H4 (cell line): ENCODE data around the gene CEP72. TPM values are rescaled to one million over a fixed set of nuclear protein-coding genes. Genes with fewer than 3 reads are reported as not detected.
A peak's percentile ranks its signal among the peaks of the same experiment; 100 is the strongest.
"Not testable (repeated sequence)": the region's sequence is repeated elsewhere in the genome, so short reads cannot be mapped to it uniquely, and the experiment has no call there.

Experiments
- DNase-seq: peaks from one replicate; pipeline ENCODE4 v3.0.0-alpha.2; 2015; ENCODE audit warnings: low spot score
- total RNA-seq: library from RNA; depleted of rRNA; stranded (reverse); fragments of >200 nt; shearing (Covaris generic); gene quantifications from 2 replicates; pipeline ENCODE4 v1.2.3, GENCODE V29; 2014; rRNA removed

Gene CEP72
- 4.8 TPM in 2 replicates for total RNA-seq

- peak; percentile 77 for DNase-seq
Measured at GRCh38 chr5:611731-612486, at the start of gene CEP72. CEP72 (plus strand) TSS chr5:612340; CDS start chr5:612362, 22 bp downstream.

- no peak for DNase-seq
Measured at GRCh38 chr5:565782-566440, 46.2 kb upstream of the CEP72 start.

DNA sequence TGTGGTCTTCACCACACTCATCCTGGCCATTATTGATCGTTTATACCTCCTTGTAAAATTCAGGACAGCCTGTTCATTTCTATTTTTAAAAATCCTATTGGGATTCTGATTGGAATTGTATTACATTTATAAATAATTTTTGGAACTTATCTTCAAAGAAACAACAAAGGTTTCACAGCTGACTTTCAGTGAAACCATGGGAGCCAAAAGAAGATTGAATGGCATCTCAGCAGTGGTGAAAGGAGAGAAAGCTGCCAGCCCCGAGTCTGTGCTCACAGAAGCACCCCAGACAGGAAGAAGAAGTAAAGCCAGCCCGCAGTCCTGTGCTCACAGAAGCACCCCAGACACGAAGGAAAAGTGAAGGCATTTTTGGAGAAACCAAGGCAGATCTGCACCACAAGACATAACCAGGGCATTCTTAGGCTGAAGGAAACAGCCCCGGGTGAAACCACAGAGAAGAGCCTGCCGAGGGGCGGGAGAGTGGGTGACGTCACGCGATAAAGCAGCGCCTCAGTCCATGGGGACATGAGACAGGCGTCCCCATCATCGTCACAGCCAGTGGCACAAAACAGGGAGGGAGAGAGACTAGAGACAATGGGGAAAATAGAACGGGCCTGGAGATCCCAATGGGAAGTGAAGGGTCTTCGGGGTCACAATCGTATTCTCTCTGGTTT, 45.4 kb upstream of the CEP72 start:
- no peak for DNase-seq

DNA sequence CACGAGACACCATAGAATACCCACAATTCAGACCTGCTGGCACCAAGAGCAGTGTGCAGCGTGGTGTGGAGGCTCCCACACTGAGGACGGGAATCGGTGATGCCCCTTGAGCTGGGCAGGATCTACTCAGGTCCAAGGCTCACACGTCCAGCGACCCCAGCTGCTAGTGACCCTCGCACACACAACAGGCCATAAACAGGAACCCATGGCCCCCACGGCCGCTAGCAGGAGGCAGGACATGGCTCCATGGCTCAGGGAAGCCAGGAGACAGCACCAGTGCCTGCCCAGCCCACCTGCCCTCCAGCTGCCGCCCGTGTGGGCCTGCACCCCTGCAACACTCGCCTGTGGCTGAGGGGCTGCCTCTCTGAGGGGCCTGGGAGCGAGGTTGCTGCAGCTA, 44.5 kb upstream of the CEP72 start:
- no peak for DNase-seq

GRCh38 chr5:568061-568781, 43.9 kb upstream of the CEP72 start:
- no peak for DNase-seq

- no peak for DNase-seq
Measured at GRCh38 chr5:568809-569208, 43.3 kb upstream of the CEP72 start.

- DNase-seq = no peak
Measured at GRCh38 chr5:569358-569867, 42.7 kb upstream of the CEP72 start.

DNA sequence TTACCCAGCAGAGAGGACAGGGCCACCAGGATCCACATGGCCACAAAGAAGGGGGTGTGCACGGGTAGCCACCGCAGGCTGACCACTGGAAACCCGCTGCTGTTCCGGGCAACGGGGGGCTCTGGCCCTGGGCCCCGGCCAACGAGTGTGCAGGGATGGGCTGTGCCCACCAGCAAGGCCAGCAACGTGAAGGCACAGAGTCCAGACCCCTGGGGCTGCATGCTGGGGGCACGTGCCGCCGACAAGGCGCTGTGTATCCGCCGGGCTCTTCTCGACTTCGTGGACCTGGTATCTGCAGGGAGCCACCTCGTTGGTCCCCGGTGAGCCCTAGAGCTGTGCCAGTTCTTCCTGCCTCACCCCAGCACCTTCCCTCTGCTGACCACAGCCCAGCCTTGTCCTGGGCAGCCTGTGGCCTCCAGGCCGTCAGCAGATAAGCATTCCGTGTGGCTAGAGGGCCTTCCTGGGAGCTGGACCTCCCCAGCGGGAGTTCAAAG, 42.2 kb upstream of the CEP72 start:
- no peak for DNase-seq

DNA sequence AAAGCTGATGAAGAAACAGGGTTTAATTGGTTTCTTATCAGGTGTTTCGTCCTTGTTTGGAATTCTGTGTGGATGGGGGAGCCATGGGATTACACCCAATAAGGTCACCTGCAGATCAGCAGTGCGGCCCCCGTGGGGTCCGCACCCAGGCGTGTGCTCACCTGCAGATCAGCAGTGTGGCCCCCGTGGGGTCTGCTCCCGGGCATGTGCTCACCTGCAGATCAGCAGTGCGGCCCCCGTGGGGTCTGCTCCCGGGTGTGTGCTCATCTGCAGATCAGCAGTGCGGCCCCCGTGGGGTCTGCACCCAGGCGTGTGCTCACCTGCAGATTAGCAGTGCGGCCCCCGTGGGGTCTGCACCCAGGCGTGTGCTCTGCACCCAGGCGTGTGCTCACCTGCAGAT, 41.7 kb upstream of the CEP72 start:
- no peak for DNase-seq

- DNase-seq = no peak
Measured at GRCh38 chr5:570886-571285, 41.3 kb upstream of the CEP72 start.

- no peak for DNase-seq
Measured at GRCh38 chr5:571791-572190, 40.3 kb upstream of the CEP72 start.

GRCh38 chr5:572398-573019, 39.6 kb upstream of the CEP72 start:
- DNase-seq = no peak

DNA sequence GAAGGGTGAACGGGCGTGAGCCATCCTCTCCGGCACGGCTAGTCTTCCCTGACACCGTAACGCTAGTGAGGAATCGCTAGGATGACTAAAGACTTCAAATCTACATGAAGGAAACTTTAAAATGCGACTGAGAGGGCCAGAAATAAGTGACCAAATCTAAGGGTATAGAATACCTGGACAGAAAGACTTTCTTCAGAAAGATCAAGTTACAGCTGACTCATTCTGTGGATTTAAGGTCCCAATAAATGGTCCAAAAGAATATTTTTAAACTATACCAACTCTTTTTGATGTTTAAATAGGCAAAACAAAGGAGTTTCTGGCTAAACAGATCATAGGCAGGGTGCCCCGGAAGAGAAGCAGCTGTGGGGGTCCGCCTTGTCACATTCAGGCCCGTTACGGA, 38.9 kb upstream of the CEP72 start:
- no peak for DNase-seq

GRCh38 chr5:573976-574375, 38.2 kb upstream of the CEP72 start:
- DNase-seq = no peak

DNA sequence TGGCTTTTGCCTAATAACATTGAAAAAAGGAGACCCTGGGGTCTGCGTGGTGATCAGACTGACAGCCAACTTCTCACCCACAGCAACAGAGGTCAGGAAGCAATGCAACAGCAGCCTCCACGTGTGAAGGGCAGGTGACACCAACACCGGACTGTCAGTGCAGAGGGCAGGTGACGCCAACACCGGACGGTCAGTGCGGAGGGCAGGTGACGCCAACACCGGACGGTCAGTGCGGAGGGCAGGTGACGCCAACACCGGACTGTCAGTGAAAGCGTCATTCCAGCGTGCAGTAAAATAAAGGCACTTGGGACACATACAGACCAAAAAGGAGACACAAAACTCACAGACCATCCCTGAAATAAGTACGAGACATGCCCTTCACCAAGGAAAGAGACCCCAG, 37.2 kb upstream of the CEP72 start:
- DNase-seq = no peak

DNA sequence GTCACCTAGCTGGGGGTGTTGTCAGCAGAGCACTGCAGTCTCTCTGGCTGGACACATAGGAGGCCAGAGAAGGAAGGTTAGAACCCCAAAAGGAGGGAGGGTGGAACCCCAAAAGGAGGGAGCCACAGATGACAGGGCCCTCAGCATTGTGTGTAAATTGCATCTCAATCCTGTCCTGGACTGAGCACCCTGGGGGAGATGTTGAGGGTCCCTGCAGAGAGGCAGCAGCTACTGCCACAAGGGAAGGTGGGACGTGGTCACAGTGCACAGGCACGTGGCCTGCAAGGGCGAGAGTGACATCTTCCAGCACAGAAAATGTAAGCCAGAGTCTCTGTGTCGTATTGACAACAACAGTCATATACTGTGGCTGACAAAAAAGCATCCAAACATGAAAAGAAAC, 36.5 kb upstream of the CEP72 start:
- DNase-seq = no peak

GRCh38 chr5:577214-577613, 34.9 kb upstream of the CEP72 start:
- not testable (repeated sequence) for DNase-seq

DNA sequence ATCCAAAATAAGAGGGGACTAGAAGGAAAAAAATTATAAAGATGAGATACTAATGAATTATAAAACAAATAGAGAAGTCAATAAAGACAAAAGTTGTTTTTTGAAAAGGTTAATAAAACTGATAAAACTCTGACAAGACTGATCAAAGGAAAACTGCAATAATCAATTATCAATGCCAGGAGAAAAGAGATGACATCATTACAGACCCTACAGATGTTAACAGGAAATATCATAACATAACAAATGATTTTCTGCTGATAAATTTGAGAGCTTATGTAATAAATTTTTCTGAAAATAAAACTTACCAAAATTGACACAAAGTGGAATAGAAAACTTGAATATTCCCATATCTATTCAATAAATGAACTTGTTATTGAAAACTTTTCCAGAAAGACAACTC, 34.3 kb upstream of the CEP72 start:
- no peak for DNase-seq

GRCh38 chr5:579211-579610, 32.9 kb upstream of the CEP72 start:
- no peak for DNase-seq

GRCh38 chr5:579746-580366, 32.3 kb upstream of the CEP72 start:
- no peak for DNase-seq

GRCh38 chr5:580436-580835, 31.7 kb upstream of the CEP72 start:
- no peak for DNase-seq
